ENCODE data around the gene CCDC149.
"Not testable (repeated sequence)": the region's sequence is repeated elsewhere in the genome, so short reads cannot be mapped to it uniquely, and the experiment has no call there.

CCDC149 gene

DNA sequence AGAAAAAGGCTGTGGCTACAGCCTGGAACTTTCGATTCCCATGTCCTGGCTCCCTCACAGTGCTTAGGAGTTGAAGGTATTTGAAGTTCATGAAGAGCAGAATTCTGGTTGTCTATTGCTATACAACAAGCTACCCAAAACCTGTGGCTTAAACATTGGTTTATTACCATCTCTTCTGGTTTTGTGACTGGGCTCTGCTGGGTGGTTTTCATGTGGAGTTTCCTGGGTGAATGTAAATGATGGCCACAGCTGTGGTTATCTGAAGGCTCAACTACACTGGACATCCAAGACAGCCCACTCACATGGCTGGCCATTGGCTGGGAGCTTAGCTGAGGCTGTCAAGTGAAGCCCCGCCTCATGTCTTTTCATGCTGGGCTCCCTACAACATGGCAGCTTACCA lies 7.2 kb upstream of the CCDC149 start:
- no peak overlapping the region for H3K4me3 ChIP-seq (ENCODE audit: low read length)
- no peak for TF ChIP-seq CTCF (conservative IDR thresholded peaks at IDR 0.05; ENCODE audit: low read length)
- DNase-seq (ENCODE audit: low read depth): no peak

DNA sequence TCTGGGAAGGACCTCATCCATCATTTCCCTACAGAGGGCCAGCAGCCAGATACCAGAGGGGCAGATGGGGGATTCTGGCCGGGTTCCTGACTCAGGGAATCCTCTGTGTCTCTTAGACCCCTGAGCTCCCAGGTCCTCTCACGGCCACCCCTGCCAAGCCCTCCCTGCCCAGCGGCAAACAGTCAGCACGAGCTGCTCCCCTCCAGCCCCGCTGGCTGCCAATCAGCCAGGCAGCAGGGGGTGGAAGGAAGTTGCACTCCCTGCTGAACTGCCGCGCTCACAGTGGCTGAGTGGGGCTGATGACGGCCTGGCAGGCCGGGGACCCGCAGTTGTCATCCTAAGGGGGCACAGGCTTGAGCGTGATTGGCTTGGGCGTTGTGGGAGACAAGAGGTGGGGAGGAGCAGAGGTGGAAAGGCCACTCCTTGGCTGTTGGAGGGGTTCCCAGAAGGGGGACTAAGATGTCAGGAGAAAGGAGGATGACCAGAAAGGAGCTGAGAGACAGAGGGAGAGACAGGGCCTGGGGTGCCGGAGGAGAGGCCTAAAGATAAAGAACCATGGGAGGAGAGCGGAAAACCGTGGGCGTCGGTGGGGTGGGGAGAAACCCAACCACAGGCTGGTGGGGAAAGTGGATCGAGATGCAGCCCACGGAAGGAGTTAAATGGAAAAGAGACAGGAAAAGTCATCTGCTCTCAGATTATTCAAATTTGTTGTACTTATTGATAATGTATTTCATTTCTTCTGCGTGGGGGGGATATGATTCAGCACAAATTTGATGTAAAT lies 4.4 kb upstream of the CCDC149 start:
- DNase-seq (ENCODE audit: low read depth): no peak
- no peak for TF ChIP-seq CTCF (conservative IDR thresholded peaks at IDR 0.05; ENCODE audit: low read length)
- no peak overlapping the region for H3K4me3 ChIP-seq (ENCODE audit: low read length)

DNA sequence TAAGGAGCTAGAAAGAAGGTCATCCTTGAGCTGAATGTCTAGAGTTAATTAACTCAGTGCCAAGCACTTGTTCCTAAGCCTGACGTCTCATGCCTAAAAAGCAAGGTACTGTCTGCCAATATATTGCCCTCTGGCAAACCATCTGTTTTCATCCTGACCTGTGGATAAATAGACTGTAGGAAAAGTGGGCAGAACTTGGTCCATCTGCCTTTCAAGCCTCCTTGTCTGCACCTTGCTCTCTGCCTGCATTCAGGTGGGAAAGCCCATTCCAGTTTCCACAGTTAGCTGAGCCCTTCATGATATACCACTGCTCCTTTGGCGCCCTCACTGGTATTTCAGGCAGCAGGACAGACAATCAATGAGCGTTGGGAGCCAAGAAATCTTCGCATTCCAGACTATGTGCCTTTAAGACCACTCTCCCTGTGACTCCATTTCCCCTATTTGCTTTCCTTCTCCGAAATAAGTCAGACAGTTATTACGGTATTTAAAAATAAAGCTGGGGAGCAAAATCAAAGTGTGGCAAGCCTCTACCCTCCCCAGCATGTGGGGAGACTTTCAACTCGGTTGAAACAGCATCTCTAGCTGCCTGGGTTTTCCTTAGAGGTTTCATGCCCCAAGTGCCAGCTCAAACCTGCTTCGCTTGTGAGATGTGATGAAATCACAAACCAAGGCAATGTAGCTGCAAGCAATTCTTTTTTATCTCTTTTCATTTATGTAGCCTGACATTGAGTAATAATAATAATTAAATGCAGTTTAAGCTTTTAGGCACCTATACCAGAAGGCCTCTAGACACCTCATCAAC lies 2.5 kb upstream of the CCDC149 start:
- H3K4me3 ChIP-seq (ENCODE audit: low read length): no peak overlapping the region
- no peak for DNase-seq (ENCODE audit: low read depth)
- TF ChIP-seq CTCF (conservative IDR thresholded peaks at IDR 0.05; ENCODE audit: low read length): 0 out of 2 replicates have a peak, but pooled peaks have one; percentile 5

GRCh38 chr4:24914460-24914859 lies 1.6 kb upstream of the CCDC149 start:
- H3K4me3 ChIP-seq (ENCODE audit: low read length): no peak overlapping the region
- TF ChIP-seq CTCF (conservative IDR thresholded peaks at IDR 0.05; ENCODE audit: low read length): no peak
- DNase-seq (ENCODE audit: low read depth): no peak

GRCh38 chr4:24913119-24913485 lies 260 bp upstream of the CCDC149 start:
- TF ChIP-seq CTCF (conservative IDR thresholded peaks at IDR 0.05; ENCODE audit: low read length): no peak
- no peak for DNase-seq (ENCODE audit: low read depth)
- H3K4me3 ChIP-seq (ENCODE audit: low read length): peak overlapping the region; percentile 67

- no peak overlapping the region for H3K4me3 ChIP-seq (ENCODE audit: low read length)
- no peak for TF ChIP-seq CTCF (conservative IDR thresholded peaks at IDR 0.05; ENCODE audit: low read length)
- peak; percentile 71 for DNase-seq (ENCODE audit: low read depth)
Measured at GRCh38 chr4:24910499-24910898, 2.3 kb downstream of the CCDC149 start.

- not testable (repeated sequence) for DNase-seq (ENCODE audit: low read depth); H3K4me3 ChIP-seq (ENCODE audit: low read length)
Measured at GRCh38 chr4:24909606-24910005, 3.2 kb downstream of the CCDC149 start.
